NCI-H69 (cell line): ENCODE measurements around the gene CDK19.
A peak's percentile ranks its signal among the peaks of the same experiment; 100 is the strongest.

ENCODE experiments used
- DNase-seq: peaks from one replicate; lab custom pipeline; 2025; lab: John Stamatoyannopoulos, UW

Gene CDK19

DNA sequence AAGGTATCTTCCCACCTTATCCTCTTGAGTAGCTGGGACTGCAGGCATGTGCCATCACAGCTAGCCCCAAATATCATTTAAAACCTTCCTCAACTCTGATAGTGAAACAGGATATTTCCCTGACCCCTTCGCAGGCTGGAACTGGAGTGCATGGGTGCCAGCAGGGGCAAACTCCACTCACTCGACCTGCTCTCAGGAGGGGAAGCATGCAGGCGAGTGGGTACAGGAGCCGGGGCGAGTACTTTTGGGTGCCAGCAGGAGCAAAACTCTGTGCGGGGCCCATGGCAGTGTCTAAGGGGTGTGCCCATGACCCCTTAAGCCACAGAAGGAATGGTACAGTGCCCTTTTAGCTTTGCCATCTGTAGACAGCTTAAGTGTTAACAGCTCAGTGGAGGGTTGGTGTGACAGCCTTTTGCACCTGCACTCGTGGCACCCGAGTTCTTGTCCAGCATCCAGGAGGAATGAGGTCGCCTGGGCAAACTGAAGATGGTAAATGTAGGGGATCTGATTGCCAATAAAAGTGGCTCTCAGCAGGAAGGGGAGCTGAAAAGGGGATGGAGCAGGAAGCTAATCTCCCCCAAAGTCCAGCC, 155.1 kb downstream of the CDK19 start:
- DNase-seq = no peak

DNA sequence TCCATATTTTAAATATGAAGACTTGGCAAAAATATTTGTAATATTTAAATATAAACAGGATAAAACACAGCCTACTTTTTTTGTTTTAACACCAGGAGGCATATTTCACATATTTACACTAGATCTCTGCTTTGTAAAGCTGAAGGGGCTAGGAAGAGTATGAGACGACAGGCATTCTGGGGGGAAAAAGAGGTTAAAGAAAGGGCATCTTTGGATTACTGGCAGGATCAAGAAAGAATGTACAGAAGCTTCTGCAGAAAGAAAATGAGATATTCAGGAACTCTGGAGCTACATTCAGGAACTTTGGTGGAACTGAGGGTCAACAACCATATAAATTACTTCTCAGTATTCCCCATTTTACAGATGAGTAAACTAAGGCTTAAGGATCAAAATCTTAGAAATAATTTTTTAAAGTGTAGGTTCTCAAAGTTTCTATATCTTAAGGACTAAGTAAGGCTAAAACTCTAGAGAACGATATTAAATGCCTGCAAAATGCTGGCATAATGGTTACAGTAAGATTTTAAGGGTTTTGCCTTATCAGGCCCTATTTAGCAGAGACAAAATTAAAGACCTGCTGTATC, 156.5 kb downstream of the CDK19 start:
- no peak for DNase-seq

DNA sequence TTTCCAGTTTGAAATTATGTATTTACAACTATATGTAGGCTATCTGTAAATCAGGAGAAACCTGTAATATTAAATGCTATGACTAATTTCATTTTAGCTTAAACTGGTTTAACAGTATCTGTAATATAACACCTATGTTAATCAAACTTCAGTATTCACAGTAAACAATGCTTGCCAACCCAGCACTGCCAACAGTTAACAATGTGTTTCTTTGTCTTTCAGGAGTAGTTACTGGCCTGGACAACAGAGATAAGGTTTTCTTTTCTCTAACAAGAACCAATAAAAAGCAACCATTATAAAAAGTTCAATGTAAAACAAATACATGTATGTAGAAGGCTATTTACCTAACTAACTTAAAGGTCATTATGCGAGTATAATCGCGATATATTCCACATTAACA, 158.8 kb downstream of the CDK19 start:
- DNase-seq = peak; percentile 6

DNA sequence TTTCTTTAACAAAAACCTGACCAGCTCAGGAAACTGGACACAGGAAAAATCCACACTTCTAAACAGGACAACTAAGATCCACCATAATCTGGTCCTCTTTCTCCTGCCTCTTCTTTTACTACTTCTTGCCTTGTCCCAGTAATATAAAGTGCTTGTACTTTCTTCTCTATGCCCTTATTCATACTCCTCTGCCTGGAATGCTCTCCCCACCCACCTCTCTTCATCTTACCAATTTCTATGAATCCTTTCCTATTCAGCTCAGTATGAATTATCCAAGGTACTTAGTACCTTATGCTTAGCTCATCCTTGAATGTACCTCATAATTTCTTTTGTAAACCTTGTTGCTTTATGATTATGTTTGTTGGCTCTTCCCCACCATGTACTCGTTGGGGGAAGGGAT, 159.4 kb downstream of the CDK19 start:
- DNase-seq = peak; percentile 6

DNA sequence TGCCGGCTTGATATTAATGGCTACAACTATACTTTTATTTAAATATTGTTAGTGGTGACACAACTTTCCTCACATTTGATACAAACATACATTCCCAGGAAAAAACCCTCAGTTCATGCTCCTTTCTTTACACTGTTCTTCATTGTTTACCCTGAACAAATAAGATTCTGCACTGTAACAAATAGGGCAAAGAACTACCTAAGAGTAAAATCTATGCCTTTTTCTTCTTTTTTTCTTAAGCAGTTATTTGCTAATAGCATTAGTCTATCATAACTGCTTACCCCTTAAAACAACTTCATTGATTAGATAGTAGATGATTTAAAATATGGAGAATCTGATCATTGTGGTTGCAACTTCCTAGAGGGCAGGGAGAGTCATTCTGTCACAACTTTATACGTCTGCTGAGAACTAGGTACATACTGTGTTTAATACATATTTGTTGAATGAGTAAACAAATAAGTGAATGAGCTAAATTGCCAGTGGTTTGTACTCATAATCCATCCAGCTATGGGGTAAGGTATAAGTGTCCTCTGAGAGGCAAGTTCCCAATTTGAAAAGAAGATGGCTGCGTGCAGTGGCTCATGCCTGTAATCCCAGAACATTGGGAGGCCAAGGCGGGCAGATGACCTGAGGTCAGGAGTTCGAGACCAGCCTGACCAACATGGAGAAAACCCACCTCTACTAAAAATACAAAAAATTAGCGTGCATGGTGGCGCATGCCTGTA, 161.0 kb downstream of the CDK19 start:
- DNase-seq = peak; percentile 11

DNA sequence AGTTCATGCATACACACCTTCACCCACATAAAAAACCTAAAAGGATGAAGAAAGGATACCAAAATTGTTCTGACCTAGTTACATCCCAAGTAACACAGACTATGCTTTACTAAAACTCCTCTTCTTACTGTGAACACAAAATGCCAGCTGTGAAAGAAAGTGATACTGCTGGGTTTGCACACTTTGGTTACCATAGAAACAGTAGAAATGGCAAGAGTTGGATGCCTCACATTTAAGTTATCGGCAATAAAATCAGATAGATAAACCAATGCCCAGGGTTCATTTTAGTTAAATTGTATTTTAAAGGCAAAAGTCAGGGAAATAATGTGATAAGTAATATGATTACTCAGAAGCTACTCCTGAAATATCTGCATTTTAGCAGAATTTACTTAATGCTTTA, 161.9 kb downstream of the CDK19 start:
- DNase-seq = peak; percentile 33

DNA sequence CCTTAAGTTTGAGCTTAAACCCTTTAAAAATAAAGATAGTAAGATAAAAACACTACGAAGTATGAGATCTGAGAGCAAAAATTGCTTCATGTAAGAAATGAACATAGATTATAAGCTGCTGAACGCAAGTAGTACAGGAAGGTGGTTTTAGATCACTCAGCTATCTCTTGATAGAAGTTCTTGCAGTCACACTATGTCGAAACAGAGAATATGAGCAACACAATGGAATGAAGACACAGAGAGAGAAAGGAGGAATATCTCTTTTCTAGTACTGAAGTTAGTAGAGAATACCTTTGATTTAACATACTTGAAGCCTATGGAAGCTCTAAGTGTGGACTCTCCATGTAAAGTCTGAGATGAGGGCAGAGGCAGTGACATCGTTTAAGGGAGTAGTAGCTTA, 162.7 kb downstream of the CDK19 start:
- no peak for DNase-seq

DNA sequence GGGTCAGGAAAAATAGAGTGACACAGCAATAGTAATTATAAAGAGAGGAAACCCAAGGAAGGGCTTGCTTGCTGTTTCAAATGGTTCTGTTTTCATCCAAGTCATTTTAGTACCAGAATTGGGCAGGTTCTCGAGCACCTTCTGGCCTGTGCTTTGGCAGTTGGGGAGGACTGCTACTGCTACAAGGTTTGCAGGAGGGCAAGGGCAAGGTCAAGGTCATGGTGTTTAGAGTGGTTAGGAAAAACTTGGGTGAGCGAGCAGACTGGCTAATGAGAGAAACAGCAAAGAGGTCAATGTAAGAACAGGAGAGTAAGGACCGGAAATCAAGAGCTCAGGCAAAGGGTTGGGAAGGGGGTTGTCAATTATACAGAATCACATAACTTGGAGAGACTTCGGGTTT, 164.5 kb downstream of the CDK19 start:
- no peak for DNase-seq

DNA sequence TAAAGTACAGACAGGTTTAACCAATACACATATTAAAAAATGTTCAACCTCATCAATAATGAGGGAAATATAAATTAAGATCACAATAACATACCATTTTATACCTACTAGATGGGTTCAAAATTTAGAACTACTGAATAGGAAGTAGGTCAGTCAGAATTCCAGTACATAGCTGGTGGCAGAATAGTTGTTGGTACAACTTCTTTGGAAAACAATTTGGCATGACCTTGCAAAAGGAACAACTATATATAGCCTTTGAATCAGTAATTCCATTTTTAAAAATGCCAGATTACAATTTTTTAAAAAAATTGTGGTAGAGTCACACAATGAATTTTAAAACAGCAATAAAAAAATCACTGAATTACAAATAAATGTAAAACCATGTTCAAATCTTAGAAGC, 165.6 kb downstream of the CDK19 start:
- no peak for DNase-seq

DNA sequence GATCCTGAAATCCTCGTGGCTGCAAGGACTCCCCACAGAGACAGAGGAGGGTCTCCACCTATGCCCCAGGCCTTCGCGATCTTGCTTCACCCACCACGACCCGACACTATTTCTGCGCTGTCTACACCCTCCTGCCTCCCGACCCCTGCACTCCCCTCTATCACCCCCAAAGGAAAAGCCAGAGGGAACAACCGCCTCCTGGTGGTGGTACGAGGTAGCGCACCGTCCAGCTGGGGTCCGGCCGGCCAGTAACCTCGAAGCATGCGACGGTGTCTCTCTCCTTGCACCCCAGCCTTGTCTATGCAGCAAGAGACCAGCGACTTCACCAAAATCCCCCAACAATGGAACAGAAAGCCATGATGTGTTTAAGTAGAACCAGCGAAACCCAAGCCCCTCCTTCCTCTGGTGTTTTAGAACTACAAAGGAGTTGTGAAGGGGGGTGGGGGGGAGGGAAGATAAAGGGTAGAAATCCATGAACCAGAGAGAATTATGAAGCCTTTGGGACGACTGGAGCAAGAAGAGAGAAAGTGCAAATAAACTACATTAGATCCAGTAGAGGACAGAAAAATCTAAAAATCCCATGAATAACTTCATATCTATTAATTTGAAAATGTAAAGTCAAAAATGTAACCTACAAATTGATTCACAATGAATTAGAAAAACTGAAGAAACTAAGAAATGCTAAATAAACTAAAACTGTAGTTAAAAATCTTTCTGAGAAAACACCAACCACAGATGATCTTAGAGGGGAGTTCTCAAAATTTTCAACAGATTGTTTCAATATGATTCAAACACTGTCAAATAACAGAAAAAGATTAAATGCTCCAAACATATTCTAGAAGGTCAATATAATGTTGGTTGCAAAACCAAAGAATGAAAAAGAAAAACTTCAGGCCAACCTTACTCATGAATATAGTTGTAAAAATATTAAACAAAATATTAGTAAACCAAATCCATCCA, 168.0 kb downstream of the CDK19 start:
- DNase-seq = no peak

DNA sequence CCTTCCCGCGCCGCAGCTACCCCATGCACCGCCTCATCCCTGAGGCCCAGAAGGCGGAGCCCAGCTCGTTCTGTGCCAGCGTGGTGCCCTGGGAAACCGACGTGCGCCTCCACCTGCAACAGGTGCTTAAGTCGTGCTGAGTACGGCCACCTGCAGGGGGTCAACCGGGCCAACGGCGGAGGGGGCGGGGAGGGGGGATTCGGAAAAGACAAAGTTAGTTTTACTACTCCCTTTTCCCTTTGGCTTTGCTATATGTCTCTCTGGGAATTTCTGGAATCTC, 168.9 kb downstream of the CDK19 start:
- DNase-seq = no peak

DNA sequence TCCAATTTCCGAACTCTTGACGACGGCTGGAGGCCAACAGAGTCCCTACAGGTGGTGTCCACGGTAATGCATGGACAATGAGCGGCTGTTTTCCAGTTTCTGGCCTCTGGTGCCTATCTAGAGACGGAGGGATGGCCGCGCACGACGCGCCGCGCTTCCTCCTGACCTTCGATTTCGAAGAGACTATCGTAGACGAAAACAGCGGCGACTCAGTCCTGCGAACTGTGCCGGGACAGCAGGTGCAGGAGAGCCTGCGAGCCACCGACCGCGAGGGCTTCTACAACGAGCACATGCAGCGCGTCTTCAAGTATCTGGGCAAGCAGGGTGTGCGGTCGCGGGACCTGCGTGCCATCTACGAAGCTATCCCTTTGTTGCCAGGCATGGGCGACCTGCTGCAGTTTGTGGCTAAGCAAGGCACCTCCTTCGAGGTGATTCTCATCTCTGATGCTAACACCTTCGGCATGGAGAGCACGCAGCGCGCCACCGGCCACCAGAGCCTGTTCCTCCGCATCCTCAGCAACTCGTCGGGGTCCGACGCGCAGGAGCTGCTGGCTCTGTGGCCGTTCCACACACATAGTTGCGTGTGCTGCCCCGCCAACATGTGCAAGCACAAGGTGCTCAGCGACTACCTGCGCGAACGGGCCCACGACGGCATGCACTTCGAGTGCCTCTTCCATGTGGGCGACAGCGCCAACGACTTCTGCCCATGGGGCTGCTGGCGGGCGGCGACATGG, 169.4 kb downstream of the CDK19 start:
- no peak for DNase-seq

DNA sequence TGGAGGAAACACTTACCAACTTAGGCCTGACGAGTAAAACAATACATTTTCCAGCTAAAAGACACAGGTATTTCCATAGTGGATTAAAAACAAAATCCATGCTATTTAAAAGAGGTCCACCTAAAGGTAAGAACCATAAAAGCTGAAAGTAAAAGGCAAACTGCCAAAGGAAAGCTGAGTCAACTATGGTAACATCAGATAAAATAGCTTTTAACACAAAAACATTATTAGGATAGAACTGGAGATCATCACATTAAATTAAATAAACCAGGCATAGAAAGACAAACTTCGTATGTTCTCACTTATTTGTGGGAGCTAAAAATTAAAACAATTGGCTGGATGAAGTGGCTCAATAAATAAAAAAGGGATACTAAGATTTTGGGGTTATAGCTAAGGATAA, 172.1 kb downstream of the CDK19 start:
- no peak for DNase-seq

DNA sequence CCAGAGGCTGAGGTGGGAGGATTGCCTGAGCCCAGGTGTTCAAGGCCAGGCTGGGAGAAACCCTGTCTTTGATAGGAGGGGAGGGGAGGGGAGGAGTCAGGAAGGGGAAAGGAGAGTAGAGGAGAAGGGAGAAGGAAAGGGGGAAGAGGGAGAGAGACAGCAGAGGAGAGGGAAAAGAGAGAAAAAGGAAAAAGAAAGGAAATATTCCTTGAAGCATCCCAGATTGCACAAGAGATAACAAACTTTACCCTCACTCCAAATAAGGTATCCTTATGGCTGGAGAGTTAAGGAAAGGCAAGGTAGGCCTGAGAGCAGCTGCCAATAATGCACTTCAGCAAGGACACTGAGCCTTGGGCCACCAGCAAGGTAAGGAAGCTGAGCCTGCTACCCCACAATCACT, 172.6 kb downstream of the CDK19 start:
- DNase-seq = no peak

DNA sequence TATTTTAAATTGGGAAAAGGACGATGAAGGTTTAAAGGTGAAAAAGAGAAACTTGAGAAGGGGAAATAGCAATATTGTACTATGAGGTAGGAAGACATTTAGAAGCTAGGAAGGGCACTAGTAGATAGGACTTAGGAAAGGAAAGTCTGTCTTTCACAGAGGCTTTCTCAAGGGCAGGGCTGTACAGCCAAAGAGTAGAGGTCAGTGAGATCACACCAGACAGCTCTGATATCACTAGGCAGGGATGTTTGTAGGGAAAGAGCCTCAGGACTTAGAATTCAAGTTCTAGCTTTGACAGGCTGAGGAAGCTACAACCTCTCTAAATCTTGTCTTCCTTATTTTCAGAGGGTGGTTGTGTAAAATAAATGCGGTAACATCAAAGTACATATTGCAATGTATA, 178.5 kb downstream of the CDK19 start:
- no peak for DNase-seq

DNA sequence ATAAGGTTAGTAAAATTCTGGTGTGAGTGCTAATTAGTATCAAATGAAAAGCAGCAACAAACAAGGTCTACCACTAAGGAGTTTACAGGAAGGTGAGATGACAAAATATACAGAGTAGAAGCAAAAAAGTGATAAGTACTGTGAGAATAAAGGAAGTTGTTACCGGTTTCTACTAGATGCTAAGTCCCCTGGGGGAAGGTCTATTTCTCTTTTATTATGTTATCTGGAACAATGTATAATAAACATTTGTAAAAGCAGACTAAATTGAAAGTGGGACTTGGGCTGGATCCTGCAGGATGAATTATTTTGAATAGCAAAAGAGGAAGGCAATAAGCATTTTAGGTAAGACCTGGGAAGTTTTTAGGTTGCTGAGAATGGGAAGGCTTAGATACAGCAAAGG, 180.2 kb downstream of the CDK19 start:
- no peak for DNase-seq

DNA sequence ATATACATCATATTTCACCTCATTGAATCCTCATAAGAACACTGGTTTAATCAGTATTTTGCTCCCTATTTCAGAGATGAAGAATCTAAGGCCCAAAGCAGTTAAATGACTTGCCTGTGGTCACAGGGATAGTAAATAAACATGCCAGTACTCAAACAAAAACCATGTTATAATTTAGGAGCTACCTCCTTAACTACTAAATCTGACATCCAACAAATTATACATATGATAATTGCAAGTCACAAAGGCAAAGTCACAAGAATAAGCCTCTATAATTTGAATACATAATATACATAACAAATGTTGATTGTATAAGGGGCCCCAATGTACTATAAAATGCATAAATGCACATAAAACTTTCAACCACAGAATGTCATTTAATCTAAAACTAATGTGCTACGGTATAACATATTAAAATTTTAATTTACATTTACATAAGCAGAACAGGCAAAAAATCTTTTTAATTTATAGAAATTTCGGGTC, 181.5 kb downstream of the CDK19 start:
- DNase-seq = peak; percentile 8

DNA sequence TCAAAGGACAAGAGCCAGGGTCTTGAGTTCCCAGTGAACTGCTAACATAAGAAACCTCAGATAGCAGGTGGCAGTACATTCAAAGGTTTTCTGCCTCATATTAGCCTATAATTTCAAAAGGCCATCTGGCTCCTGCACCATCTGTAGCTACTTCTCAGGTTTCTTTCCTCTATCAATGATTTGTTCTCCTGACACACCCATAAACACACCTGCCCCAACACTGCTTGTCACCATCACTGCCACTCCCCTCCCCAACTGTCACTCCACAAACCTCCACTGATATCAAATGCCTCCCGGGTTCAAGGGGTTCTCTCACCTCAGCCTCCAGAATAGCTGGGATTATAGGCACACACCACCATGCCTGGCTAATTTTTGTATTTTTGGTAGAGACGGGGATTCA, 186.1 kb downstream of the CDK19 start:
- peak; percentile 86 for DNase-seq

DNA sequence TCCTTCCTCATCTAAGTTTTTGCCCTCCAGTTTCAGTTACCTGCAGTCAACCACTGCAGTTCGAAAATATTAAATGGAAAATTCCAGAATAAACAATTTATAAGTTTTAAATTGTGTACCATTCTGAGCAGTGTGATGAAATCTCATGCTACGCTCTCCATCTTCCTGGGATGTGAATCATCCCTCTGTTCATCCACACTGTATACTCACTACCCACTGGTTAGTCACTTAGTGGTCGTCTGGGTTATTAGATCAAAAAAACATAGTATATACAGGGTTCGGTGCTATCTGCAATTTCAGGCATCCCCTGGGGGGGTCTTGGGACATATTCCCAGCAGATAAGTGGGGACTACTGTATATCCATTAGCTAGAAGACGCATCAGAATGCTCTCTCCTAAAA, 186.9 kb downstream of the CDK19 start:
- DNase-seq = no peak

DNA sequence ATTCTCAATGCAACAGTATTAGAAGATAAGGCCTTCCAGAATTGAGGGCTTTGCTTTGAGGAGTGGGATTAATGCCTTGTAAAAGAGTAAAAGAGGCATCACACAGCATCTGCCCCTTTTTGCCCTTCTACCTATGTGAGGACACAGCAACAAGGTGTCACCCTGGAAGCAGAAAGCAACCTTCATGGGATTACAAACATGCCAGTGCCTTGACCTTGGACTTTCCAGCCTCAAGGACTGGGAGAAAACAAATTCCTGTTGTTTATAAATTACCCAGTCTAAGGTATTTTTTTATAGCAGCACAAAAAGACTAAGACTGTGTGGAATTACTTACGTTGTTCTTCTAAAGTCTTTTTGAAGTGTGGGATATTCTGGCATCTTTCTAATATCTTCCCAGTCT, 188.8 kb downstream of the CDK19 start:
- DNase-seq = no peak

DNA sequence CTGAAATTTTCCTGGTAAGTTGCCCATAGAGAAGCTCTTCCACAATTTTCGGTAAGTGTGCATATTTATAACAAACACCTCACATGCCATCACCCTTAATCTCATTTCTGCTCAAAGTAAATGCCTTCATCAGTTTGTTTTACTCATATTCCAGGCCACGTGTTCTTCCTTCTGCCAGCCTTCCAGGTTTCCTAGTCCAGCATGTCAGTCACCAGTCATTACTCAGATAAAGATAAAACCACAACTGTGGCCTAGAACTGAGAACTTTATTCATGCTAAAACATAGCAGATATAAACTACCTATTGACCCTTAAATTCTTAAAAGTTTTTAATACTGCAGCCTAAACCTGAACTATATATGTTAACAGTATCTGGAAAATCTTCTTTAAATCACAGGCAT, 189.4 kb downstream of the CDK19 start:
- DNase-seq = no peak
